IMR-90 (cell line): ENCODE results near the gene HRH1.

Experiments used
- BHLHE40 ChIP-seq: fragments of 150-350 bp; IDR thresholded peaks from 2 replicates; pipeline ENCODE4 v1.6.1; 2016; ENCODE audit warnings: mild to moderate bottlenecking, low read depth, low read length
- CEBPB ChIP-seq: IDR thresholded peaks from 2 replicates; pipeline ENCODE4 v1.6.1; 2012; ENCODE audit warnings: low read depth, low read length, improper control_type of control experiment
- FOS ChIP-seq: fragments of 150-350 bp; IDR thresholded peaks from 2 replicates; pipeline ENCODE4 v1.6.1; 2016; ENCODE audit warnings: low read depth, low read length
- MAZ ChIP-seq: IDR thresholded peaks from 2 replicates; pipeline ENCODE4 v1.6.1; 2012; ENCODE audit warnings: low read depth, mild to moderate bottlenecking, low read length, improper control_type of control experiment, moderate library complexity, borderline replicate concordance
- MXI1 ChIP-seq: IDR thresholded peaks from 2 replicates; pipeline ENCODE4 v1.6.1; 2012; ENCODE audit warnings: low read depth, mild to moderate bottlenecking, low read length, moderate library complexity, borderline replicate concordance
- NFE2L2 ChIP-seq: fragments of 150-350 bp; IDR thresholded peaks from 2 replicates; pipeline ENCODE4 v1.6.1; 2016; ENCODE audit warnings: low read depth, mild to moderate bottlenecking, low read length
- POLR2A ChIP-seq: IDR thresholded peaks from 2 replicates; pipeline ENCODE4 v1.6.1; 2012; ENCODE audit warnings: mild to moderate bottlenecking, low read depth, low read length
- RAD21 ChIP-seq: IDR thresholded peaks from 2 replicates; pipeline ENCODE4 v1.6.1; 2012; ENCODE audit warnings: low read length, improper control_type of control experiment
- RCOR1 ChIP-seq: IDR thresholded peaks from 2 replicates; pipeline ENCODE4 v1.6.1; 2012; ENCODE audit warnings: mild to moderate bottlenecking, low read length, improper control_type of control experiment; ENCODE audit not compliant: insufficient replicate concordance
- RFX5 ChIP-seq: IDR thresholded peaks from 2 replicates; pipeline ENCODE4 v1.8.0; 2012; ENCODE audit warnings: low read depth, mild to moderate bottlenecking, low read length, moderate library complexity
- SMC3 ChIP-seq: fragments of 150-350 bp; IDR thresholded peaks from 2 replicates; pipeline ENCODE4 v1.6.1; 2016; ENCODE audit warnings: low read depth, mild to moderate bottlenecking, antibody characterized with exemption, low read length, moderate library complexity
- TF ChIP-seq, protein P1 (sequence below): conservative IDR thresholded peaks from 2 replicates; pipeline ENCODE4 v1.5.1; 2012; ENCODE audit warnings: mild to moderate bottlenecking, low read depth, low read length, improper control_type of control experiment
- TF ChIP-seq, protein P2 (sequence below): fragments of 150-350 bp; IDR thresholded peaks from 2 replicates; pipeline ENCODE4 v1.6.1; 2017; ENCODE audit warnings: mild to moderate bottlenecking, antibody characterized with exemption, low read length, low read depth
- TF ChIP-seq, protein P3 (sequence below): fragments of 150-350 bp; IDR thresholded peaks from 2 replicates; pipeline ENCODE4 v1.6.1; 2016; ENCODE audit warnings: low read depth, mild to moderate bottlenecking, low read length, moderate library complexity, borderline replicate concordance

DNA sequence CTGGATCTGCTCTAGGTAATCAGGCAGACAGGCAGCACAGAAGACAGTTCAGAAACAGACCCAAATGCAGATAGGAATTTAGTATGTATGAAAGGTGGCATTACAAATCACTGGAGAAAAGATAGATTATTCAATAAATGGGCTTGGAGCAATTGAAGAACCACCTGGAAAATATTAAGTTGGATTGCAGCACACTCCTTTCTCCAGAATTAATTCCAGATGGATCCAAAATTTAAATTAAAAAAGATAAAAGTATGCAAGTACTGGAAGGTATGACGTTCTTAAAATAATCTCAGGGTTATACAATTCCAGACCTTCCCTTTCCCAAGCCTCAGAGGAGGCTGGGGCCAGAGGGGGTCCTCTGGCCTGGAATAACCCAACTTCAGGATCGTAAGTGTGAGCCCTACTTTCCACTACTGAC, 32.5 kb downstream of the HRH1 start:
- TF ChIP-seq, protein P1, sequence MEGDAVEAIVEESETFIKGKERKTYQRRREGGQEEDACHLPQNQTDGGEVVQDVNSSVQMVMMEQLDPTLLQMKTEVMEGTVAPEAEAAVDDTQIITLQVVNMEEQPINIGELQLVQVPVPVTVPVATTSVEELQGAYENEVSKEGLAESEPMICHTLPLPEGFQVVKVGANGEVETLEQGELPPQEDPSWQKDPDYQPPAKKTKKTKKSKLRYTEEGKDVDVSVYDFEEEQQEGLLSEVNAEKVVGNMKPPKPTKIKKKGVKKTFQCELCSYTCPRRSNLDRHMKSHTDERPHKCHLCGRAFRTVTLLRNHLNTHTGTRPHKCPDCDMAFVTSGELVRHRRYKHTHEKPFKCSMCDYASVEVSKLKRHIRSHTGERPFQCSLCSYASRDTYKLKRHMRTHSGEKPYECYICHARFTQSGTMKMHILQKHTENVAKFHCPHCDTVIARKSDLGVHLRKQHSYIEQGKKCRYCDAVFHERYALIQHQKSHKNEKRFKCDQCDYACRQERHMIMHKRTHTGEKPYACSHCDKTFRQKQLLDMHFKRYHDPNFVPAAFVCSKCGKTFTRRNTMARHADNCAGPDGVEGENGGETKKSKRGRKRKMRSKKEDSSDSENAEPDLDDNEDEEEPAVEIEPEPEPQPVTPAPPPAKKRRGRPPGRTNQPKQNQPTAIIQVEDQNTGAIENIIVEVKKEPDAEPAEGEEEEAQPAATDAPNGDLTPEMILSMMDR: no peak
- TF ChIP-seq MXI1 (no peak), RCOR1 (no peak), MAZ (no peak), POLR2A (no peak), RFX5 (no peak), SMC3 (no peak), BHLHE40 (no peak), RAD21 (no peak), NFE2L2 (no peak), FOS (no peak), CEBPB (no peak)
- TF ChIP-seq, protein P2, sequence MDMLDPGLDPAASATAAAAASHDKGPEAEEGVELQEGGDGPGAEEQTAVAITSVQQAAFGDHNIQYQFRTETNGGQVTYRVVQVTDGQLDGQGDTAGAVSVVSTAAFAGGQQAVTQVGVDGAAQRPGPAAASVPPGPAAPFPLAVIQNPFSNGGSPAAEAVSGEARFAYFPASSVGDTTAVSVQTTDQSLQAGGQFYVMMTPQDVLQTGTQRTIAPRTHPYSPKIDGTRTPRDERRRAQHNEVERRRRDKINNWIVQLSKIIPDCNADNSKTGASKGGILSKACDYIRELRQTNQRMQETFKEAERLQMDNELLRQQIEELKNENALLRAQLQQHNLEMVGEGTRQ: no peak
- TF ChIP-seq, protein P3, sequence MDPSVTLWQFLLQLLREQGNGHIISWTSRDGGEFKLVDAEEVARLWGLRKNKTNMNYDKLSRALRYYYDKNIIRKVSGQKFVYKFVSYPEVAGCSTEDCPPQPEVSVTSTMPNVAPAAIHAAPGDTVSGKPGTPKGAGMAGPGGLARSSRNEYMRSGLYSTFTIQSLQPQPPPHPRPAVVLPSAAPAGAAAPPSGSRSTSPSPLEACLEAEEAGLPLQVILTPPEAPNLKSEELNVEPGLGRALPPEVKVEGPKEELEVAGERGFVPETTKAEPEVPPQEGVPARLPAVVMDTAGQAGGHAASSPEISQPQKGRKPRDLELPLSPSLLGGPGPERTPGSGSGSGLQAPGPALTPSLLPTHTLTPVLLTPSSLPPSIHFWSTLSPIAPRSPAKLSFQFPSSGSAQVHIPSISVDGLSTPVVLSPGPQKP: no peak
